BLaER1 (cell line): ENCODE results near the gene TOR4A.
A peak's percentile ranks its signal among the peaks of the same experiment; 100 is the strongest.

Experiments
- H3K27ac ChIP-seq: shearing (Covaris generic); formaldehyde crosslinking; 2 replicates; pipeline ENCODE4 v1.8.1; 2022
- H3K27me3 ChIP-seq: shearing (Covaris generic); formaldehyde crosslinking; 2 replicates; pipeline ENCODE4 v1.8.1; 2022
- H3K36me3 ChIP-seq: shearing (Covaris generic); formaldehyde crosslinking; 2 replicates; pipeline ENCODE4 v1.8.1; 2022
- H3K4me1 ChIP-seq: shearing (Covaris generic); formaldehyde crosslinking; 2 replicates; pipeline ENCODE4 v1.8.1; 2022
- H3K4me2 ChIP-seq: shearing (Covaris generic); formaldehyde crosslinking; 2 replicates; pipeline ENCODE4 v1.8.1; 2022
- H3K4me3 ChIP-seq: shearing (Covaris generic); formaldehyde crosslinking; 2 replicates; pipeline ENCODE4 v1.8.1; 2022
- H3K9ac ChIP-seq: shearing (Covaris generic); formaldehyde crosslinking; 2 replicates; pipeline ENCODE4 v1.8.1; 2022
- H3K9me3 ChIP-seq: shearing (Covaris generic); formaldehyde crosslinking; 2 replicates; pipeline ENCODE4 v1.8.1; 2022
- H4K20me1 ChIP-seq: shearing (Covaris generic); formaldehyde crosslinking; 2 replicates; pipeline ENCODE4 v1.8.1; 2022
- Cebpa-rat ChIP-seq: shearing (Covaris generic); IDR thresholded peaks from 2 replicates; pipeline ENCODE4 v1.8.1; 2022

Gene TOR4A

DNA sequence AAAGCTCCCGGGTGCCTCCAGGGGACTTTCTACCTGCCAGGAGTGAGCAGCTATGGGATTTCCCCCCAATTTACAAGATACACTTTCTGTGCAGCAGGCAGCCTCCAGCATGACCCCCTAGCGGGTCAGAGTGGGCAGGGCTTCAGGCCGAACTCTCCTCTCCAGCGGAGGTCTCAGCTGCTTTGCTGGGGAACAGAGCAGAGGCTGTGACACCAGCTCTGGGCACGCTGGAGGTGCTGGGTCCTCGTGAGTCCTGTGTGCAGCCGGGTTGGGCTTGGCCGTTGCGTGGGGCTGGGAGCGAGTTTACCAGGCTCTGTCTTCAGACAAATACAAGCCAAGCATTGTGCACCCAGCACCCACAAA lies 21.7 kb downstream of the TOR4A start:
- H4K20me1 ChIP-seq: peaks cover 55% of the 10 kb centered on the region
- no peak overlapping the region for H3K27ac ChIP-seq
- no peaks in the 10 kb centered on the region for H3K9me3 ChIP-seq
- H3K27me3 ChIP-seq: peaks cover 62% of the 10 kb centered on the region
- peaks cover 9% of the 10 kb centered on the region for H3K36me3 ChIP-seq
- H3K9ac ChIP-seq: no peak overlapping the region
- peaks cover 79% of the 10 kb centered on the region for H3K4me1 ChIP-seq
- no peak overlapping the region for H3K4me3 ChIP-seq
- H3K4me2 ChIP-seq: peak overlapping the region; percentile 99
- TF ChIP-seq Cebpa-rat: no peak

DNA sequence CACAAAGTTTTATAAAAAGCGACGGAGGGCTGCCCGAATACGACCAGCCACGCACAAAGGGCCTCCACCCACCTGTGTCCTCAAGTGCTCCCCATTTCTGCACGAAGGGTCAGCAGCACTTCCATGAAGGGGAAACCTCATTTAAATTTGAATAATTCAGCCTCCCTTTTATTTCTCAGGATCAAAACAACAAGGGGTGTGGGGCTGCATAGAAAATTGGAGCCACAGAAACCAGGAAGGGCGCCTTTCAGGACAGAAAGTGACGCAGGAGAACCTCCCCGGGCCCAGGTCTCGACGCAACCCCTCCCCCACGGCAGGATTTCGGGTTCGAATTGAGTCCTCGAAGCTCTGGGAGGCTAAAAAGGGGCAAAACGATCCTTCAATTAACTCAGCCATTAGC lies 22.4 kb downstream of the TOR4A start:
- no peak overlapping the region for H3K27ac ChIP-seq
- H3K9ac ChIP-seq: peak overlapping the region; percentile 13; the same call in 1 of the 2 replicates
- no peaks in the 10 kb centered on the region for H3K9me3 ChIP-seq
- peaks cover 60% of the 10 kb centered on the region for H3K27me3 ChIP-seq
- peaks cover 55% of the 10 kb centered on the region for H4K20me1 ChIP-seq
- H3K36me3 ChIP-seq: peaks cover 9% of the 10 kb centered on the region
- TF ChIP-seq Cebpa-rat: no peak
- H3K4me3 ChIP-seq: peak overlapping the region; percentile 76; the same call in 1 of the 2 replicates
- peak overlapping the region; percentile 99 for H3K4me2 ChIP-seq
- H3K4me1 ChIP-seq: peaks cover 81% of the 10 kb centered on the region

DNA sequence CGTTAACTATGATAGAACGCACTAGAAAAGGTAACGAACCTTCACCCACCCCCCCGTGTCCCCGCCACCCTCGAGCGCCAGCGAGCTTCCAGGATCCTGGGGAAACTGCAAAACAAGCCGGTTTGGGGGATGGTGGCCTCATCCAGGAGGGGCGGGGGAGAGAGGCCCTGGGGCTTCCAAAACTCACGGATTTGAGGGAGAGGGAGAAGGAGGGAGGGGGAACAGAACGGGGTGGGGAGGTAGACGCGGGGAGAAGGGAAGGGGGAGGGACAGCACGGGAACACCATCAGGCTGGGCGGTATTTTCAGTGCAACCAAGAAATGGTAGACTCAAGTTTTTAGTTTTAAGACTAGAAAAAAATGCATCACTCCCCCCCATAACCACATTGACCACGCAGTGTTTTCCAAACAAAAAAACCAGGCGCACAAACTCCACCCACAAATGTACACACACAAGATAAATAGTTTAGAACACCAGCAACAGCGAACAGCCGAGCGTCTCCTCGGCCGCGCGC lies 23.1 kb downstream of the TOR4A start:
- Histone ChIP-seq H3K36me3 (peaks cover 9% of the 10 kb centered on the region), H3K9ac (peak overlapping the region; percentile 77), H3K4me2 (peak overlapping the region; percentile 99), H4K20me1 (peaks cover 55% of the 10 kb centered on the region), H3K27me3 (peaks cover 58% of the 10 kb centered on the region), H3K9me3 (no peaks in the 10 kb centered on the region), H3K27ac (no peak overlapping the region), H3K4me1 (peaks cover 86% of the 10 kb centered on the region), H3K4me3 (peak overlapping the region; percentile 76)
- no peak for TF ChIP-seq Cebpa-rat

DNA sequence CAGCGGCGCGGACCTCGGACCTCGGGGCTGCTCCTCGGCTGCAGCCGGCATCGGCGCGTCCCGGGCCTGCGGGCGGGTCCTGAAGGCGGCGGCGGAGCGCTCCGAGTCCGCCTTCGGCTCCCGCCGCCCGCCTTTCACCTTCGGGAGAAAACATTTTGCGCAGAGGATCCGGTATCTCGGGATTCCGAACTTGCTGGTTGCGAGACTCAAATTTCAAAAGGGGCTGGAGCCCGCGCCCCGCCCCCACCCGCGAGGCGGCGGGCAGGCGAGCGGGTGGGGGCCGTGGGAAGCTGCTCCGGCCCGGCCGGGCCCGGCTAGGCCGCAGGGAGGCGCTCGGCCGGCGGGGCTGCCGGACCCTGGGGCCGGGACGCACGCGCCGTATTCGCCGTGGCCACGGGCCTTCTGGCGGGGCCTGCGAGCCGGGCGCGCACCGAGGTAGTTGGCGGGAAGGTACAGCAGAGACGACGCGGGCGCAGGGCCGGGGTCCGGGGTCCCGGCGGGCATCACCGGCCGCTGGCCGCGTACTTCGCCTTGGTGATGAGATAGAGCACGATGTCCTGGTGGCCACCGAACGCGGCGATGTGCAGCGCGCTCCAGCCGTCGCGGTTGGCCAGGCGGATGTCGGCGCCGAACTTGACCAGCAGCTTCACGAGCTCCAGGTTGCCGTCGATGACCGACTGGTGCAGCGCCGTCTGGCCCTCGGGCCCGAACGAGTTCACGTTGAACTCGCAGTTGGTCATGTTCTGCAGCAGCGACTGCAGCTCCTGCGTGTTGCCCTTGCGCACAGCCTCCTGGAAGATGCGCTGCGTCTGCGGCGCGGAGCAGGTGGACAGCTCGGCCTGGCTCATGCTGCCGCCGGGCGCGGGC lies 23.8 kb downstream of the TOR4A start:
- no peaks in the 10 kb centered on the region for H3K9me3 ChIP-seq
- H4K20me1 ChIP-seq: peaks cover 55% of the 10 kb centered on the region
- H3K27me3 ChIP-seq: peaks cover 54% of the 10 kb centered on the region
- peaks cover 89% of the 10 kb centered on the region for H3K4me1 ChIP-seq
- H3K36me3 ChIP-seq: peaks cover 9% of the 10 kb centered on the region
- no peak for TF ChIP-seq Cebpa-rat
- peak overlapping the region; percentile 76 for H3K4me3 ChIP-seq
- peak overlapping the region; percentile 99 for H3K4me2 ChIP-seq
- H3K27ac ChIP-seq: peak overlapping the region; percentile 50
- H3K9ac ChIP-seq: peak overlapping the region; percentile 77

DNA sequence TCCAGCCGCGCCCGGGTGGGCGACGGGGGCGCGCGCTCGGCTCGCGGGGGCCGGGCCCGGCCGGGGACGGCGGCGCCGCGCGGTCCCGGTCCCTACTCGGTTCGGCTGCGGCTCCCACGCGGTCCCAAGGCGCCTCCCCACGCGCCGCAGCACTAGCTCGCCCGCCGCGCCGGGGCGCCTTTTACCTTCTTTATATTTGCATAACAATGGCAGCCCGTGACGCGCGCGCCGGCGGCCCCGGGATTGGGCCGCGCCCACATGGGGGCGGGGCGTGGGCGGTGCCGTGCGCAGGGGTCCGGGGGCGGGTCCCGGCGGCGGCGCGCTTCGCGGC lies 24.6 kb downstream of the TOR4A start, which contains the start of gene NRARP:
TSS of gene NRARP (minus strand) at position 154 of the 331 bp plus-strand sequence. CDS start 343 bp downstream, outside the sequence.
- H3K9ac ChIP-seq: peak within 1 kb of the TSS; percentile 77
- peaks cover 47% of the 10 kb centered on the region for H4K20me1 ChIP-seq
- H3K27me3 ChIP-seq: peaks cover 46% of the 10 kb centered on the region
- peaks cover 9% of the 10 kb centered on the region for H3K36me3 ChIP-seq
- peak within 1 kb of the TSS; percentile 79 for H3K27ac ChIP-seq
- H3K4me1 ChIP-seq: peaks cover 89% of the 10 kb centered on the region
- no peak for TF ChIP-seq Cebpa-rat
- H3K9me3 ChIP-seq: no peaks in the 10 kb centered on the region
- H3K4me3 ChIP-seq: peak within 1 kb of the TSS; percentile 76
- peak within 1 kb of the TSS; percentile 99 for H3K4me2 ChIP-seq

DNA sequence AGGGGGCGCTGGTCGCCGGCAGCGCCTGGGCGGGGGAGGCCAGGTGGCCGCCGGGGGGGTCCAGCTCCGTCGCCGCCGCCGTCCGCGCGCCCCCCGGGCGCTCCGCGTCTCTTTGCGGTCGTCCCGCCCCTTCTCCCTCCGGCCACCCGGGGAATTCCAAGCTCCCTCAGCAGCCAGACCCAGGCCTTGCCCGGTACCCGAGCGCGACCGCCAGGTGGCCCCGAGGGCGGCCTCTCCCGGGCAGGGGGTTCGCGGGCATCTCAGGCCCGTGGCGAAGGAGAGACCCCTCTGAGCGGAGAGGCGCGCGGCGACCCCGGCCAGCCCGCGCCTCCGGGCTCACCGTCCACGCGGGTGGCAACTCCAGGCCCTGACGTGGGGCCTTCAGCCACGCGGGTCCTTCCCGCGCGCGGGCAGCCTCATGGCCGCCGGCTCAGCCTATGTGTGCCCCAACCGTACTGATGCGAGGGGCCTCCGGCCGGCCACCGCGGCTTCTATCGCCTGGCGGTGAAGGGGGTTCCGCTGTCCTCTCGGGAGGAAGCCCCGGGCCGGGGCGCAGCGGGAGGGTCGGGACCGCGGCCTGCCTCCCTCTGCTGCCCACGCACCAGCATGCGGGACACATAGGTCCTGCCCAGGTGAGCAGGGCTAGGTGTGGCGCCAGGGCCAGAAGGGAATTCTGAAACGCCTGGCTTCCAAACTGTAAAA lies 25.1 kb downstream of the TOR4A start:
- Histone ChIP-seq H3K36me3 (peaks cover 9% of the 10 kb centered on the region), H3K9ac (peak overlapping the region; percentile 73), H3K27me3 (peaks cover 41% of the 10 kb centered on the region), H3K27ac (peak overlapping the region; percentile 79), H3K4me1 (peaks cover 89% of the 10 kb centered on the region), H3K4me2 (peak overlapping the region; percentile 99), H4K20me1 (peaks cover 42% of the 10 kb centered on the region), H3K9me3 (no peaks in the 10 kb centered on the region), H3K4me3 (peak overlapping the region; percentile 76)
- no peak for TF ChIP-seq Cebpa-rat

DNA sequence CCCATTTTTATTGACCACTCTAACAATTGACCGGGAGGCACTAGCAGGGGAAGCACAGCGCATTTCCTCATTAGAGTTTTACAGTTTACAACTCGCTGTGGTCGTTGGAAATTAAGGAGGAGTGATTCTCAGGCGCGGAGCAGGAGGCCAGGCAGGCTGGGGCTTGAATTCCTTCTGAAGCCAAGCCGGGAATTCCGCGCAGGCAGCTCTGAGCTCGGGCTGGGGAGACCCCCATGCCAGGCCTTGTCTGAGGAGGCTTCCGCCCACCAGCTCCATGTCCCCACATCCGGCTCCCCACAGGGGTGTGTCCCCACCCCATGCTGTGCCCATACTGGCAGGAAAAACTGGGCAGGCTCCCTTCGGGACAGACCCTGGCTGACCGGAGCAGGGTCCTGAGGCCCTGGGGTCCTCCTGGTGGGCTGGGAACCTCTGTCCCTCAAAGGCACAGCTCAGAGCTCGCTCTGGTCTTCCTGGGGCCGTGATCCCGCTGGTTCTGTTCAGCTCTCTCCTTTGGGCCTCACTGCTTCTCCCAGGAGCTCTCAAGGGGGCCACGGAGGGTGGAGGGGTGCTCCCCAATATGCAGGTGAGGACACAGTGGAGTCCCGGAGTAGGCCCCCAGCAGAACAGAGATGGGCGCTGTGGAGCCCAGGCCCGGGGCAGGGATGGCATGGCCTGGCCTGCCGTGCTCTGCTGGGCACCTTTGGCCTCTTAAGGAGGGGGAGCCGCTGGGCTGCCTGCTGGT lies 25.8 kb downstream of the TOR4A start:
- peaks cover 35% of the 10 kb centered on the region for H4K20me1 ChIP-seq
- peak overlapping the region; percentile 73 for H3K9ac ChIP-seq
- TF ChIP-seq Cebpa-rat: no peak
- peaks cover 88% of the 10 kb centered on the region for H3K4me1 ChIP-seq
- peak overlapping the region; percentile 82 for H3K27ac ChIP-seq
- no peaks in the 10 kb centered on the region for H3K9me3 ChIP-seq
- H3K4me2 ChIP-seq: peak overlapping the region; percentile 99
- H3K4me3 ChIP-seq: peak overlapping the region; percentile 76; the same call in 1 of the 2 replicates
- H3K27me3 ChIP-seq: peaks cover 35% of the 10 kb centered on the region
- peaks cover 9% of the 10 kb centered on the region for H3K36me3 ChIP-seq

DNA sequence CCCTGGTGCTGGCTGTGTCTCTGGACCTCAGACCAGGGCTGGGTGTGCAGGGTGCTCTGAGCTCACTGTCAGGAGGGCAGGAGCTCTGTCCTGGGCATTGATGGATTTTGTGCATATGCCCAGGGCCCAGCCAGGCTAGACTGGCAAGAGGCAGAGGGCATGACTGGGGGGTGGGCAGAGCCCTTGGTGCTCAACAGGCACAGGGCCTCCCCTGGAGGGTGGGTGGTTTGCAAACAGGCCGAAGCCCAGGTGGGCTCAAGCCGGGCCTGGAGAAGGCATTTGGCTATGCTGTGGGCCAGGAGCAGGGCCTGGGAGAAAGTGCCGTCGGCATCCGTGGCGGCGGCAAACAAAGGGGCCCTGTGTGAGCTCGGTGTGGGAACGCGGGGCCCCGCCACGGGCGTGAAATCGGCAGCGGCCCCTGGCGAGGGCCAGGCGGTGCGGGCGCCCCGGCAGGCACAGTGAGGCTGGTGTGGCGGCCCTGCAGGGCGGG lies 26.4 kb downstream of the TOR4A start:
- H3K4me2 ChIP-seq: peak overlapping the region; percentile 99
- no peak overlapping the region for H3K4me3 ChIP-seq
- H3K36me3 ChIP-seq: peaks cover 4% of the 10 kb centered on the region
- no peak for TF ChIP-seq Cebpa-rat
- H3K9ac ChIP-seq: 0 out of 2 replicates have a peak overlapping the region, but pooled peaks have one; percentile 9
- no peaks in the 10 kb centered on the region for H3K9me3 ChIP-seq
- peaks cover 28% of the 10 kb centered on the region for H4K20me1 ChIP-seq
- peak overlapping the region; percentile 82 for H3K27ac ChIP-seq
- peaks cover 28% of the 10 kb centered on the region for H3K27me3 ChIP-seq
- peaks cover 82% of the 10 kb centered on the region for H3K4me1 ChIP-seq

DNA sequence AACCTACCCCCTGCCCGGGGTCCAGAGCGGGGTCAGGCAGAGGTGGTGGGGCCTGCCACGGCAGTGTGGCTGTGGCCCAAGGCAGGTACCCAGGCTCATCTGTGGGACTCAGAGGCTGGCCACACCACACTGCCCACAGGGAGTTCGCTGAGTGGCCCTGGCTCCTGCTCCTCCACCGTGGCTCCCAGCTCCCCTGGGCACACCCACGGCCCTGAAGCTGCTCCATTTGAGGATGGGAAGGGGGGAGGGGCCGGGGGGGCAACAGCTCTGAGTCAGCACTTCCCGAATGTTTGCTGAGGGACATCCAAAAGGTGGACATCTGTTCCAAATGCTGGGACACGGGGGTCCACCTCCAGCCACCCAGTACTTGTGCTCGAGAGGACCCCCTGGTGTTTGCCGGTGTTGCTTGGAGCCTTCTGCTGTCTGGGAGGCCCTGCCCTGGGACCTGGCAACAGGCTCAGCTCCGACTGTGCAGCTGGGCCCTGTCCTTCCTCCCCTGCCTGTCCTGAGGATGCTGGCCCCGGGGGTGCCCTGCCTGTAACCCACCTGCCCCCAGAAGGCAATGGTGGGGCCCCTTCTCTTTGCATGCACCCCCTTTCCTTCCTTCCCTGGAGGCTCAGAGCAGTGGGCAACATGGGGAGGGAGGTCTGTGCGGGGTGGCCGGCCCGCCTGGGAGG lies 27.0 kb downstream of the TOR4A start:
- H3K4me1 ChIP-seq: peaks cover 82% of the 10 kb centered on the region
- H3K4me2 ChIP-seq: peak overlapping the region; percentile 99
- no peaks in the 10 kb centered on the region for H3K9me3 ChIP-seq
- no peaks in the 10 kb centered on the region for H3K36me3 ChIP-seq
- H3K27ac ChIP-seq: peak overlapping the region; percentile 82
- H4K20me1 ChIP-seq: peaks cover 23% of the 10 kb centered on the region
- no peak overlapping the region for H3K4me3 ChIP-seq
- peaks cover 23% of the 10 kb centered on the region for H3K27me3 ChIP-seq
- peak overlapping the region; percentile 9; the same call in 1 of the 2 replicates for H3K9ac ChIP-seq
- no peak for TF ChIP-seq Cebpa-rat
